SU-DHL-6 (cell line): Measurements from ENCODE around the gene CSRNP2.

Experiments
- CTCF ChIP-seq: fragments of 200-600 bp; sonication (generic); IDR thresholded peaks from one replicate; pipeline ENCODE4 v1.5.1; 2017; ENCODE audit warnings: antibody characterized with exemption, mild to moderate bottlenecking, low read length, moderate library complexity; ENCODE audit not compliant: insufficient read depth, poor library complexity, severe bottlenecking
- EZH2phosphoT487 ChIP-seq: fragments of 200-600 bp; sonication (generic), shearing (Covaris generic); conservative IDR thresholded peaks from 2 replicates; pipeline ENCODE4 v1.6.1; 2018; ENCODE audit warnings: mild to moderate bottlenecking, antibody characterized with exemption, low read length, moderate library complexity, mixed read lengths

- TF ChIP-seq CTCF (no peak), EZH2phosphoT487 (no peak)
Observed at GRCh38 chr12:51087818-51088217, 4.4 kb upstream of the CSRNP2 start.
